ENCODE results near the gene ADAM11.

Gene ADAM11

DNA sequence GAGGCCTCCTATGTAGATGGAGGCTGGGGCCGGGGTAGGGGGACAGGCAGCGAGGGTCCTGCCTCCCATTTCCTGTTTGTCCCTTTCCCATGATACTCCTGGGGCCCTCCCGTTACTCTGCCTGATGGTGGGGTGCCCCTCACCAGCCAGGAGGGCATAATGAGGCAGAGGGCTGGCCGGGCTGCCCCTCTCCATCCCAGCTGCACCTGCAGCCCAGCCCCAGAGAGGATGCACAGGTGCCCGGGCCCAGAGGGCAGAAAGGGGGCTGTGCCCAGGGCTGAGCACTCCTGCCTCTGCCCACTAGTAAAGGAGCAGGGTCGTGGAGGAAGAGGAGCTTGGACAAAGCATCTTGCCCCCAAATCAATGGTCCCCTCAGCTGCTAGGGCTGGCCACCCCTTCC lies 10.4 kb downstream of the ADAM11 start:
- no peak for DNase-seq (ENCODE audit: low read depth)
- no peak overlapping the region for H3K4me3 ChIP-seq (ENCODE audit: control insufficient read depth, low read depth, low read length)
- TF ChIP-seq, protein P1, sequence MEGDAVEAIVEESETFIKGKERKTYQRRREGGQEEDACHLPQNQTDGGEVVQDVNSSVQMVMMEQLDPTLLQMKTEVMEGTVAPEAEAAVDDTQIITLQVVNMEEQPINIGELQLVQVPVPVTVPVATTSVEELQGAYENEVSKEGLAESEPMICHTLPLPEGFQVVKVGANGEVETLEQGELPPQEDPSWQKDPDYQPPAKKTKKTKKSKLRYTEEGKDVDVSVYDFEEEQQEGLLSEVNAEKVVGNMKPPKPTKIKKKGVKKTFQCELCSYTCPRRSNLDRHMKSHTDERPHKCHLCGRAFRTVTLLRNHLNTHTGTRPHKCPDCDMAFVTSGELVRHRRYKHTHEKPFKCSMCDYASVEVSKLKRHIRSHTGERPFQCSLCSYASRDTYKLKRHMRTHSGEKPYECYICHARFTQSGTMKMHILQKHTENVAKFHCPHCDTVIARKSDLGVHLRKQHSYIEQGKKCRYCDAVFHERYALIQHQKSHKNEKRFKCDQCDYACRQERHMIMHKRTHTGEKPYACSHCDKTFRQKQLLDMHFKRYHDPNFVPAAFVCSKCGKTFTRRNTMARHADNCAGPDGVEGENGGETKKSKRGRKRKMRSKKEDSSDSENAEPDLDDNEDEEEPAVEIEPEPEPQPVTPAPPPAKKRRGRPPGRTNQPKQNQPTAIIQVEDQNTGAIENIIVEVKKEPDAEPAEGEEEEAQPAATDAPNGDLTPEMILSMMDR (conservative IDR thresholded peaks at IDR 0.05; ENCODE audit: control insufficient read depth, insufficient read depth, low read depth, low read length): no peak

DNA sequence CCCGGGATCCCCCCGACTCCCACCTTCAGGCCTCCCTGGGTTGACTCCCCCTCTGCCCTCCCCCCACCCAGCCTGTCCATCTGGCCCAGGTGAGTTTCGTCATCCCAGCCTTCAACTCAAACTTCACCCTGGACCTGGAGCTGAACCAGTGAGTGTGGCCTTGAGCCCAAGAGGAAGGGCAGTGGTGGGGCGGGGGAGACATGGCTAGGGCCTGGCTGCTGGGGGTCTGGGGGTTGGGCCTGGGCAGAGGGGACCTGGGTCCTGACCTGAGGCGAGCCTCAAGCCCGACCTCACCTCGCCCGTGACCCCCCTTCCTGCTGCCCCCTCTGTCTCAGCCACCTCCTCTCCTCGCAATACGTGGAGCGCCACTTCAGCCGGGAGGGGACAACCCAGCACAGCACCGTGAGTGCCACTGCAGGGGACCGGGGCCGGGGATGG lies 10.9 kb downstream of the ADAM11 start:
- no peak overlapping the region for H3K4me3 ChIP-seq (ENCODE audit: control insufficient read depth, low read depth, low read length)
- DNase-seq (ENCODE audit: low read depth): no peak
- TF ChIP-seq, protein P1 (conservative IDR thresholded peaks at IDR 0.05; ENCODE audit: control insufficient read depth, insufficient read depth, low read depth, low read length): no peak

DNA sequence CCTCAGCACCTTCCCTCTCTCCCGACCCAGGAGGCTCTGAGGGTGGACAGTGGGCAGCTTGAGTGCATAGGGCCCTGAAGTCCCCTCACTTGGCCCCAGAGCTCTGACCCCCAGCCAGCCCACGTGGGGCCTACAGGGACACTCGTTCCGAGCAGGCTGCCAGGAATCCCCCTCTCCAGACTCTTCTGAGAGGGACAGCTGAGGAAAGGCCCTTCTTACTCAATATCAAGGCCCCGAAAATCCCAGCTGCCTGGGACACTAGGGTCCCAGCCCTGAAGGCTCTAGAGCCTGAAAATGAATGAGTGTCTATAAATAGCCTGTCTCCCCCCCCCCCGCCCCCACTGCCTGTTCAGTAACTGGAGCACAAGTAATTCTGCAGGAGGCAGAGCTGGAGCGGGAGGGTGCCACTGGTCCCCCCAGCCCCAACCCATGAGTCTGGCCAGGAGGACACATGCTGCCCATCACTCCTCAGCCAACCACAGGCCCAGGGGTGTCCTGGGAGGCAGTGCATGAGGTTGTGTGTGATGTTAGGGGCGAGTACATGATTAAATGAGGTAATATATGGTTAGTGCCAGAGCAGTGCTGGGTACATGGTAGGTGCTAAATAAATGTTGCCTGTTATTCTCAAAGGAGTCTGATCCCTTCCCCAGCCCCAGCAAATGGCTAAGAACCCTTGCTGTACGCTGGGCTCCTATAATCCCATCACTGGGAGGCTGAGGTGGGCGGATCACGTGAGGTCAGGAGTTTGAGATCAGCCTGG lies 11.6 kb downstream of the ADAM11 start:
- DNase-seq (ENCODE audit: low read depth): no peak
- TF ChIP-seq, protein P1 (conservative IDR thresholded peaks at IDR 0.05; ENCODE audit: control insufficient read depth, insufficient read depth, low read depth, low read length): no peak
- no peak overlapping the region for H3K4me3 ChIP-seq (ENCODE audit: control insufficient read depth, low read depth, low read length)

DNA sequence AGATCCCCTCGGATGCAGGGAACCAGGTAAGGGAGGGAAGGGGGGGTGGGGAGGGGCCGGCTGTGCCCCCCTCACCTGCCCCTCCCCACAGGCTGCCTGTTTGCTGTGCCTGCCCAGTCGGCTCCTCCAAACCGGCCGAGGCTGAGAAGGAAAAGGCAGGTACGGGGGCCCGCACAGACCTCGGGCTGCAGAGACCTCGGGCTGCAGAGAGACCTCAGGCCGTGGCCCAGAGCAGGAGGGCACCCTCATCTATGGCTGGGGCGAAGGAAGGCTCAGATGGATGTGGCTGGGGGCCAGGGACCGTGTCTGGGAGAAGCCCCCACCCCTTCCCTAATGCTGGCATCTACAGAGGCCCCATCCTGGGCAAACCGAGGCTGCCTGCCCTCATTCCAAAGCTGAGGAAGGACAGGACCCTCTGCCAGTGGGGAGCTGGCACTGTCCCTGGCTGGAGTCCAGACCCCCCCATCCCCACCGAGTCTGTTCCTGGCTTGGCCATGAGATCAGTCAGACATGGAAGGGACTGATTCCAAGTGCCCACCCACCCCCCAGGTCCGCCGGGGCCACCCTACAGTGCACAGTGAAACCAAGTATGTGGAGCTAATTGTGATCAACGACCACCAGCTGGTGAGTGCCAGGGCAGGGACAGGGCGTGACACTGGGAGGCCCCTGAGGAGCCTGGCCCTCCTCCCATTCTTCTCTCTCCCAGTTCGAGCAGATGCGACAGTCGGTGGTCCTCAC lies 13.7 kb downstream of the ADAM11 start:
- TF ChIP-seq, protein P1 (conservative IDR thresholded peaks at IDR 0.05; ENCODE audit: control insufficient read depth, insufficient read depth, low read depth, low read length): no peak
- H3K4me3 ChIP-seq (ENCODE audit: control insufficient read depth, low read depth, low read length): no peak overlapping the region
- no peak for DNase-seq (ENCODE audit: low read depth)

DNA sequence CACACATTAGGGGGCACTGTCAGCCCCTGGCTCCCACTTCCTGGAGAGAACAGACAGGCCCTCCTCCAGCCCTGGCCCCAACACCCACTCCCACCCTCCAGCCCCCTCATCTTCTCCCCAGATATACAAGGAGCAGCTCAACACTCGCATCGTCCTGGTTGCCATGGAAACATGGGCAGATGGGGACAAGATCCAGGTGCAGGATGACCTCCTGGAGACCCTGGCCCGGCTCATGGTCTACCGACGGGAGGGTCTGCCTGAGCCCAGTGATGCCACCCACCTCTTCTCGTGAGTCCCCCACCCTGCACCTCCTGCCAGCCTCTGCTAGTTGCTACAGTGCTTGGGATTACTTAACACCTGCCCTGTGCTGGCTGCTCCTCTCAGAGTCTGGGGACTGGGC lies 14.4 kb downstream of the ADAM11 start:
- no peak overlapping the region for H3K4me3 ChIP-seq (ENCODE audit: control insufficient read depth, low read depth, low read length)
- TF ChIP-seq, protein P1 (conservative IDR thresholded peaks at IDR 0.05; ENCODE audit: control insufficient read depth, insufficient read depth, low read depth, low read length): no peak
- no peak for DNase-seq (ENCODE audit: low read depth)

DNA sequence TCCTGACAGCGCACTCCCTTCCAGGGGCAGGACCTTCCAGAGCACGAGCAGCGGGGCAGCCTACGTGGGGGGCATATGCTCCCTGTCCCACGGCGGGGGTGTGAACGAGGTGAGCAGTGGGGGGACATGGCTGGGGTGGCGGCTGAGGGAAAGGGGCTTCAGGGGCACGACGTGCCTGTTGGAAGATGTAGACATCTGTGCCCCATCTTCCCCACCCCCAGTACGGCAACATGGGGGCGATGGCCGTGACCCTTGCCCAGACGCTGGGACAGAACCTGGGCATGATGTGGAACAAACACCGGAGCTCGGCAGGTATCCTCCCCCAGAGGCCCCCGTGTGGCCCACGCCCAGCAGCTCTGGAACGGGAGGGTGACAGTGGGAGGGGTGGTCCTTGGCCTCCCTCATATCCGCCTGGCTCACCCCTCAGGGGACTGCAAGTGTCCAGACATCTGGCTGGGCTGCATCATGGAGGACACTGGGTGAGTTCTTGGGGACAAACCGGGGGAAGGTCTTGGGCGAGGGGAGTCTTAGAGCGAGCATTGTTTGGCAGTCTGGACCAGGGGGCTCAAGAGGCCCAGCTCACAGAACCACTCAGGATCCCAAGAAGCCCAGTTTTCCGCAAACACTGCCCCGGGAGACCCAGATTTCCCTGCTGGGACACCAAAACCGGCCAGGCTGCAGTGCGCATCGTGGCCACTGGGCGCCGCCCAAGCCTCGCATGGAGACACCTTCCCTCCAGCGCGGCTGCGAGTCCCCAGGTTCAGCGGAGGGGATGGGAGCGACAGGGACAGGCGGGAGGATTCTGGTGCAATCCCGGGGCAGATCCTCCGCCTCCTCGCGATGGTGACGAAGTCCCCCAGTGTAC lies 15.7 kb downstream of the ADAM11 start:
- TF ChIP-seq, protein P1 (conservative IDR thresholded peaks at IDR 0.05; ENCODE audit: control insufficient read depth, insufficient read depth, low read depth, low read length): peak; percentile 94
- peak; percentile 65 for DNase-seq (ENCODE audit: low read depth)
- H3K4me3 ChIP-seq (ENCODE audit: control insufficient read depth, low read depth, low read length): peak overlapping the region; percentile 61

Data from fibroblast of mammary gland (primary cell).